Astrocyte (in vitro differentiated cells and primary cell): Measurements from ENCODE around the gene KCNQ4. TPM values are rescaled to one million over a fixed set of nuclear protein-coding genes. Genes with fewer than 3 reads are reported as not detected.

Experiments
- DNase-seq: peaks from one replicate; pipeline ENCODE4 v3.0.0-alpha.2; 2010; ENCODE audit warnings: low read depth
- FAIRE-seq: peaks from 2 replicates; lab custom pipeline; 2011; peaks lifted over from hg19 to GRCh38; lab: Jason Lieb, UNC
- H2AFZ ChIP-seq: 2 replicates; pipeline ENCODE4 v1.6.0; 2012; ENCODE audit warnings: low read depth, low read length, inconsistent platforms
- H3K27ac ChIP-seq: 2 replicates; pipeline ENCODE4 v1.5.1; 2011; ENCODE audit warnings: low read depth, low read length, inconsistent platforms
- H3K27me3 ChIP-seq: 2 replicates; pipeline ENCODE4 v1.6.0; 2011; ENCODE audit warnings: low read length, inconsistent platforms; ENCODE audit not compliant: insufficient read depth
- H3K36me3 ChIP-seq: 2 replicates; pipeline ENCODE4 v1.5.1; 2011; ENCODE audit warnings: low read length, inconsistent platforms; ENCODE audit not compliant: insufficient read depth
- H3K4me1 ChIP-seq: 2 replicates; pipeline ENCODE4 v1.5.1; 2011; ENCODE audit warnings: low read length, inconsistent platforms; ENCODE audit not compliant: insufficient read depth
- H3K4me2 ChIP-seq: 2 replicates; pipeline ENCODE4 v1.6.0; 2012; ENCODE audit warnings: low read length, inconsistent platforms
- H3K4me3 ChIP-seq: 2 replicates; pipeline ENCODE4 v1.5.1; 2011; ENCODE audit warnings: low read depth, mild to moderate bottlenecking, low read length, inconsistent platforms; ENCODE audit not compliant: insufficient read depth
- H3K79me2 ChIP-seq: 2 replicates; pipeline ENCODE4 v1.6.0; 2012; ENCODE audit warnings: mild to moderate bottlenecking, low read length, inconsistent platforms; ENCODE audit not compliant: insufficient read depth
- H3K9ac ChIP-seq: 2 replicates; pipeline ENCODE4 v1.6.0; 2012; ENCODE audit warnings: mild to moderate bottlenecking, low read length, inconsistent platforms
- H3K9me3 ChIP-seq: 2 replicates; pipeline ENCODE4 v1.5.1; 2012; ENCODE audit warnings: low read depth, mild to moderate bottlenecking, low read length, inconsistent platforms; ENCODE audit not compliant: insufficient read depth
- H4K20me1 ChIP-seq: 2 replicates; pipeline ENCODE4 v1.6.0; 2012; ENCODE audit warnings: low read length, inconsistent platforms; ENCODE audit not compliant: insufficient read depth
- H3K27ac Mint-ChIP-seq: one replicate; pipeline ENCODE4 v1.8.0; 2021; ENCODE audit warnings: mild to moderate bottlenecking, mixed read lengths; ENCODE audit not compliant: unreplicated experiment
- H3K27me3 Mint-ChIP-seq: one replicate; pipeline ENCODE4 v1.8.0; 2021; ENCODE audit warnings: low read depth, mixed read lengths; ENCODE audit not compliant: unreplicated experiment
- H3K36me3 Mint-ChIP-seq: one replicate; pipeline ENCODE4 v1.8.0; 2021; ENCODE audit warnings: low read depth, mixed read lengths; ENCODE audit not compliant: unreplicated experiment
- H3K4me1 Mint-ChIP-seq: one replicate; pipeline ENCODE4 v1.8.0; 2021; ENCODE audit warnings: low read depth, mixed read lengths; ENCODE audit not compliant: unreplicated experiment
- H3K4me3 Mint-ChIP-seq: one replicate; pipeline ENCODE4 v1.8.0; 2021; ENCODE audit warnings: mild to moderate bottlenecking, moderate library complexity, mixed read lengths; ENCODE audit not compliant: unreplicated experiment
- H3K9me3 Mint-ChIP-seq: one replicate; pipeline ENCODE4 v1.8.0; 2021; ENCODE audit warnings: mild to moderate bottlenecking, mixed read lengths; ENCODE audit not compliant: unreplicated experiment
- CTCF ChIP-seq: IDR thresholded peaks from 2 replicates; pipeline ENCODE4 v1.5.1; 2011; ENCODE audit warnings: low read depth, mild to moderate bottlenecking, inconsistent platforms, low read length, moderate library complexity; ENCODE audit not compliant: insufficient read depth
- EZH2 ChIP-seq: IDR thresholded peaks from 2 replicates; pipeline ENCODE4 v1.6.1; 2012; ENCODE audit warnings: mild to moderate bottlenecking, low read length, inconsistent platforms; ENCODE audit not compliant: insufficient read depth
- total RNA-seq: library from RNA; stranded (reverse); gene quantifications from 2 replicates; pipeline ENCODE4 v1.2.1, GENCODE V29; 2021

KCNQ4 gene
- total RNA-seq, 1 donor from 2014 or later = 0.89 TPM

DNA sequence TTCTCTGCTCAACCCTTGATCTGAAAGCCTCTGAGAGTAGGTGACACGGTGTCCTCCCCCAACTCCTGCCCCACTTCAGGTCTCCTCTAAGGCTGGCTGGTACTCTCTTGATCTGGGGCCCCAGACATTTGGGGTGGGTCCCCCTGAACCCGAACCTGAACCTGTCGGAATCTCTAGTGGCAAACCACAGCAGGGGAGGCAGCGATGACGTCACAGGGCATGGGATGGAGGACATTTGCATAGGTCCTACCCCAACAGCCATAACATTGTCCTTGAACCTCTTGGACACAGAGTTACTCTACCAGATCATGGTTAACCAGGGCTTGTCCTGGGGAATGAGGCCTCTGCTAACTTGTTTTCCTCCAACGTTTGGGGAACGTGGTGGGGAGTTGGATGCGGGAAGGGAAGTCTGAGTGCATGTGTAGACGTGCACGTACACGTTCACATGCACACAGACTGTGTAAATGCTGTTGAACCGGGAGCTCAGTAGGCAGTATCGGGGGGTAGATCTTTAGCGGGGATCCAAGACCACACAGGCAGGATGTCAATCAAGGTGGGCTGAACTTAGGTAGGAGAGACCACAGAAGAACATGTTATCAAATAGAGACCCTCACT, 46.2 kb downstream of the KCNQ4 start:
- peaks cover 6% of the 10 kb centered on the region for H3K4me1 Mint-ChIP-seq
- no peak overlapping the region for H3K27ac ChIP-seq
- peaks cover 33% of the 10 kb centered on the region for H3K27me3 Mint-ChIP-seq
- DNase-seq (no peak), FAIRE-seq (no peak)
- H3K79me2 ChIP-seq = no peaks in the 10 kb centered on the region
- peaks cover 4% of the 10 kb centered on the region for H3K36me3 Mint-ChIP-seq
- H3K4me2 ChIP-seq = no peak overlapping the region
- no peak overlapping the region for H2AFZ ChIP-seq
- TF ChIP-seq CTCF (no peak), EZH2 (no peak)
- no peak overlapping the region for H3K4me3 ChIP-seq
- no peaks in the 10 kb centered on the region for H3K27me3 ChIP-seq
- peaks cover 12% of the 10 kb centered on the region for H3K4me1 ChIP-seq
- no peaks in the 10 kb centered on the region for H3K36me3 ChIP-seq
- peaks cover 3% of the 10 kb centered on the region for H3K9me3 Mint-ChIP-seq
- no peak overlapping the region for H3K4me3 Mint-ChIP-seq
- no peak overlapping the region for H3K9ac ChIP-seq
- no peaks in the 10 kb centered on the region for H4K20me1 ChIP-seq
- H3K9me3 ChIP-seq = no peaks in the 10 kb centered on the region
- no peak overlapping the region for H3K27ac Mint-ChIP-seq

- TF ChIP-seq EZH2 (no peak), CTCF (no peak)
- no peak overlapping the region for H3K4me2 ChIP-seq
- no peak overlapping the region for H2AFZ ChIP-seq
- Mint-ChIP-seq H3K27ac (no peak overlapping the region), H3K4me3 (no peak overlapping the region), H3K27me3 (peaks cover 33% of the 10 kb centered on the region), H3K4me1 (no peaks in the 10 kb centered on the region), H3K36me3 (peaks cover 4% of the 10 kb centered on the region), H3K9me3 (peaks cover 3% of the 10 kb centered on the region)
- DNase-seq (no peak), FAIRE-seq (no peak)
- H4K20me1 ChIP-seq = no peaks in the 10 kb centered on the region
- H3K36me3 ChIP-seq = no peaks in the 10 kb centered on the region
- H3K27me3 ChIP-seq = peaks cover 3% of the 10 kb centered on the region
- H3K27ac ChIP-seq = no peak overlapping the region
- no peak overlapping the region for H3K9ac ChIP-seq
- H3K79me2 ChIP-seq = no peaks in the 10 kb centered on the region
- H3K4me1 ChIP-seq = peaks cover 5% of the 10 kb centered on the region
- no peak overlapping the region for H3K4me3 ChIP-seq
- no peaks in the 10 kb centered on the region for H3K9me3 ChIP-seq
Measured at GRCh38 chr1:40830419-40830943, 46.9 kb downstream of the KCNQ4 start.
